Stomach (tissue), 9 donors: ENCODE data around the gene CENPM. TPM values are rescaled to one million over a fixed set of nuclear protein-coding genes. Genes with fewer than 3 reads are reported as not detected.

Experiments used
- DNase-seq, 2 donors: peaks; one replicate each; pipeline versions ENCODE4 v3.0.0 to v3.0.0-alpha.2; 2013 to 2019
- H3K27ac ChIP-seq, 5 donors: fragments of 200-600 bp in 4 of 5; sonication (generic) in 4 of 5; one replicate each; pipeline ENCODE4 v1.5.1; 2013 to 2019; ENCODE audit warnings: mild to moderate bottlenecking in 1 of 5, moderate library complexity in 1 of 5
- H3K27me3 ChIP-seq, 3 donors: fragments of 200-600 bp; sonication (generic); one replicate each; pipeline ENCODE4 v1.5.1; 2017 to 2019; ENCODE audit warnings: mixed run types in 1 of 3
- H3K36me3 ChIP-seq, 4 donors: fragments of 200-600 bp; sonication (generic); 1 replicate in 3 of 4; 2 replicates in 1 of 4; pipeline ENCODE4 v1.5.1; 2016 to 2019
- H3K4me1 ChIP-seq, 4 donors: fragments of 200-600 bp; sonication (generic); one replicate each; pipeline ENCODE4 v1.5.1; 2016 to 2019
- H3K4me3 ChIP-seq, 4 donors: fragments of 200-600 bp; sonication (generic) in 3 of 4; one replicate each; pipeline ENCODE4 v1.5.1; 2016 to 2019; ENCODE audit warnings: mild to moderate bottlenecking in 1 of 4
- H3K9me3 ChIP-seq, 4 donors: fragments of 200-600 bp; sonication (generic); one replicate each; pipeline ENCODE4 v1.5.1; 2016 to 2019
- CTCF ChIP-seq, 7 experiments: fragments of 450-650 bp in 4 of 7; fragments of 200-600 bp in 3 of 7; sonication (generic) in 3 of 7; IDR thresholded peaks; one replicate each; pipeline ENCODE4 v1.5.1; 2016 to 2019; ENCODE audit warnings: antibody characterized with exemption in 7 of 7, control low read depth in 2 of 7, mild to moderate bottlenecking in 1 of 7
- EP300 ChIP-seq: sonication (generic); formaldehyde crosslinking; IDR thresholded peaks from one replicate; pipeline ENCODE4 v1.6.1; 2017; ENCODE audit warnings: antibody characterized with exemption
- POLR2A ChIP-seq, 4 donors: fragments of 450-650 bp; IDR thresholded peaks; one replicate each; pipeline ENCODE4 v1.6.1; 2016; ENCODE audit warnings: antibody characterized with exemption in 4 of 4, control low read depth in 2 of 4, mild to moderate bottlenecking in 1 of 4, moderate library complexity in 1 of 4
- POLR2AphosphoS5 ChIP-seq, 3 donors: sonication (generic); formaldehyde crosslinking; IDR thresholded peaks; one replicate each; pipeline ENCODE4 v1.6.1; 2016; ENCODE audit warnings: antibody characterized with exemption in 3 of 3
- WGBS, 5 donors: extraction: QIAGEN DNeasy Blood & Tissue Kit in 3 of 5; methylation state at CpG; one replicate each; pipeline versions ENCODE4 v1.1.5 to v1.1.7; 2013 to 2018; 5-methylcytosine and 5-hydroxymethylcytosine counted together
- intact Hi-C: fragments of 100-400 bp; cut with DNase I; formaldehyde crosslinking; loops from one replicate; pipeline ENCODE4 v1.15.1; 2023; ENCODE audit warnings: low total_unique reads
- polyA plus RNA-seq, 3 donors: library from polyadenylated mRNA; stranded (reverse); fragments of 200-250 nt; gene quantifications; one replicate each; pipeline ENCODE4 v1.2.3, GENCODE V29; 2013
- total RNA-seq, 5 donors: library from RNA; depleted of rRNA; stranded (reverse); fragments of >200 nt; gene quantifications; one replicate each; pipeline versions ENCODE4 v1.1.0 to v1.2.3, GENCODE V29; 2014 to 2016
- donor health status: healthy with polysubstance abuse.
- donor health status: Bipolar disorder and iron deficiency.
- donor health status: healthy.

Gene CENPM
- total and polyA plus RNA-seq, 8 donors: 6.1 to 64.3 (median 15.8) TPM; not detected in 1

- H3K27me3 ChIP-seq: no peaks in the 10 kb centered on the region
- peaks cover 72 to 100% (median 100%) of the 10 kb centered on the region in 4 donors for H3K36me3 ChIP-seq
- no peak overlapping the region for H3K4me3 ChIP-seq
- no peak for DNase-seq
- 92 to 94% (median 94%) methylated on average over 5 of the region's 5 CpGs for WGBS, 5 donors
- peaks cover 0 to 22% (median 16%) of the 10 kb centered on the region in 4 donors for H3K4me1 ChIP-seq
- H3K27ac ChIP-seq: no peak overlapping the region
- no peaks in the 10 kb centered on the region for H3K9me3 ChIP-seq
- intact Hi-C loops: no loop called here
- TF ChIP-seq POLR2AphosphoS5 (IDR thresholded peaks at IDR 0.05) (no peak), EP300 (no peak), CTCF (IDR thresholded peaks at IDR 0.05) (no peak), POLR2A (IDR thresholded peaks at IDR 0.05) (no peak)
Observed at GRCh38 chr22:41899110-41899509, 47.8 kb downstream of the CENPM start.

GRCh38 chr22:41898645-41899044, 48.3 kb downstream of the CENPM start:
- no peak overlapping the region for H3K27ac ChIP-seq
- H3K4me3 ChIP-seq: no peak overlapping the region
- peaks cover 70 to 100% (median 100%) of the 10 kb centered on the region in 4 donors for H3K36me3 ChIP-seq
- 85 to 91% (median 90%) methylated on average over 10 to 11 of the region's 11 CpGs for WGBS, 5 donors
- H3K9me3 ChIP-seq: no peaks in the 10 kb centered on the region
- no peak for DNase-seq
- no peaks in the 10 kb centered on the region for H3K27me3 ChIP-seq
- intact Hi-C loops: no loop called here
- TF ChIP-seq POLR2A (IDR thresholded peaks at IDR 0.05) (no peak), EP300 (no peak), POLR2AphosphoS5 (IDR thresholded peaks at IDR 0.05) (no peak), CTCF (IDR thresholded peaks at IDR 0.05) (no peak)
- peaks cover 0 to 22% (median 16%) of the 10 kb centered on the region in 4 donors for H3K4me1 ChIP-seq

GRCh38 chr22:41893591-41894375, 53.2 kb downstream of the CENPM start:
- Histone ChIP-seq H3K4me1 (no peaks in the 10 kb centered on the region), H3K4me3 (no peak overlapping the region), H3K36me3 (peaks cover 77 to 100% (median 99%) of the 10 kb centered on the region in 4 donors), H3K27ac (no peak overlapping the region), H3K27me3 (no peaks in the 10 kb centered on the region), H3K9me3 (no peaks in the 10 kb centered on the region)
- WGBS, 5 donors: 78 to 92% (median 80%) methylated on average over 7 of the region's 7 CpGs
- no peak for TF ChIP-seq POLR2A (IDR thresholded peaks at IDR 0.05)
- no peak for TF ChIP-seq EP300
- no peak for TF ChIP-seq CTCF (IDR thresholded peaks at IDR 0.05)
- no peak for TF ChIP-seq POLR2AphosphoS5 (IDR thresholded peaks at IDR 0.05)
- intact Hi-C loops: no loop called here
- no peak for DNase-seq

- no peak for TF ChIP-seq EP300
- no peak for TF ChIP-seq POLR2A (IDR thresholded peaks at IDR 0.05)
- no peak for TF ChIP-seq CTCF (IDR thresholded peaks at IDR 0.05)
- TF ChIP-seq POLR2AphosphoS5 (IDR thresholded peaks at IDR 0.05): no peak
- Histone ChIP-seq H3K4me3 (no peak overlapping the region), H3K27me3 (no peaks in the 10 kb centered on the region), H3K4me1 (no peaks in the 10 kb centered on the region), H3K36me3 (peaks cover 68 to 100% (median 99%) of the 10 kb centered on the region in 4 donors), H3K9me3 (no peaks in the 10 kb centered on the region), H3K27ac (no peak overlapping the region)
- DNase-seq: no peak
- intact Hi-C loops: no loop called here
- WGBS, 5 donors: 91 to 100% (median 94%) methylated on average over 2 to 4 of the region's 4 CpGs; no CpG with 5 or more reads in 1 of the 5 donors
Observed at GRCh38 chr22:41892721-41893120, 54.2 kb downstream of the CENPM start.
